ENCODE data around the gene HDAC4.
A peak's percentile ranks its signal among the peaks of the same experiment; 100 is the strongest.

Gene HDAC4

DNA sequence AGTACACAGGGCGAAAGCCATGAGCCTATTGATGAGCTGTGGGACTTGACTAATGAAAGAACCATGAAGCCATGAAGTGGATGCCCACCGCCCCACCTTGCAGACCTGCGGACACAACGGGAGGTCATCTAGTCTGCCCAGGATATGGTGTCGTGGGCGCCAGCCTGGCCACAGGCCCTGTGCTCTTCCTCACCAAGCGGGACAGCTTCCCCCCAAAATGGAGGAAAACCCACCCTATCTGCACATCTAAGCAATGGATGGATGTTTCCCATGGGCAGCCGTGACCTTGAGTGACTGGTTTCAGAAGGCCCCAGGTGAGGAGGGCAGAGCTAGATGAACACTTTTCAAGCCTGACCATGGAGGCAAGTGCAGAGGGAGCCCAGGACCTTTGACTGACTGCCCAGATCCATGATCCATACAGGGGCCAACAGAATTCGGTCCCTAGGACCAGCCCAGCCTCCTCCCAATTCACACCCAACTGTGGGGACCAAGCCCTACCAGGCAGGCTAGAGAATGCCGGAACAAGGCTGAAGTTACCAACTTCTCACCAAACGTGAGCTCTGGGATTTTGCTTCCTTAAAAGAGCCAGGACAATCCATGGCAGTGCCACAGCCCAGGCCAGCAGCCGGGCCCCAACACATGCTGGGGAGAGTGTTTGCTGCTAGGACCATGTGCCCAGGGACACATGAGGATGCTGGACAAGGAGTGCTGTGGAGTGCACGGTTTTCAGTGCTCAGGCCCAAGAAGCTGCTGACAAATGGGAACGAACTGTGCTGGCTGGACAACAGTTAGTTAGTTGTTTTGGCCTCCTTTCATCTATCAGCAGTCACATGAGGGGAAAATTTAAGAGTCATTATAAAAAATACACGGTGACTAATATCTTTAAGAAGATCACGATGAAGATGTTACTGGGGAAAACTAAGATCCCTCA is 249.4 kb downstream of the HDAC4 start:
- DNase-seq (ENCODE audit: low read depth) = peak; percentile 77
- no peak for TF ChIP-seq CTCF (conservative IDR thresholded peaks at IDR 0.05; ENCODE audit: control insufficient read depth, insufficient read depth, low read depth, low read length)
- H3K4me3 ChIP-seq (ENCODE audit: control insufficient read depth, low read depth, low read length) = no peak overlapping the region

DNA sequence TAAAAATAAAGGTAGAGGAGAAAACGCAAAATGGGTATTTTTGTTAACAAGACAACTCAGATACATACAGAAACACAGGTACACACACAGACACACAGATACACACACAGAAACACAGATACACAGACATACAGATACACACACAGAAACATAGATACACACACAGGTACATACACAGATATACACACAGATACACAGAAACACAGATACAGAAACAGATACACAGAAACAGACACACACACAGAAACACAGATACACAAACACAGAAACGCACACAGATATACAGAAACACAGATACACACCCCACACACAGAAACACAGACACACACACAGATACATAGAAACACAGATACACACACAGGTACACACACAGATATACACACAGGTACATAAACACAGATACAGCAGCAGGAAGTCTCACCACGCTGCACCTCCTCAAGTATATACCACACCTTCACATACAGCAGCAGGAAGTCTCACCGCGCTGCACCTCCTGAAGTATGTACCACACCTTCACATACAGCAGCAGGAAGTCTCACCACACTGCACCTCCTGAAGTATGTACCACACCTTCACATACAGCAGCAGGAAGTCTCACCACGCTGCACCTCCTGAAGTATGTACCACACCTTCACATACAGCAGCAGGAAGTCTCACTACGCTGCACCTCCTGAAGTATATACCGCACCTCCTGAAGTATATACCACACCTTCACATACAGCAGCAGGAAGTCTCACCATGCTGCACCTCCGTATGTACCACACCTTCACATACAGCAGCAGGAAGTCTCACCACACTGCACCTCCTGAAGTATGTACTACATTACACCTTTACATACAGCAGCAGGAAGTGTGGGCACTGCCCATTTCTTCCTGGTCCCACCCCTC is 250.5 kb downstream of the HDAC4 start:
- H3K4me3 ChIP-seq (ENCODE audit: control insufficient read depth, low read depth, low read length) = no peak overlapping the region
- no peak for TF ChIP-seq CTCF (conservative IDR thresholded peaks at IDR 0.05; ENCODE audit: control insufficient read depth, insufficient read depth, low read depth, low read length)
- no peak for DNase-seq (ENCODE audit: low read depth)

GRCh38 chr2:239149501-239149900 is 251.3 kb downstream of the HDAC4 start:
- DNase-seq (ENCODE audit: low read depth) = no peak
- no peak overlapping the region for H3K4me3 ChIP-seq (ENCODE audit: control insufficient read depth, low read depth, low read length)
- TF ChIP-seq CTCF (conservative IDR thresholded peaks at IDR 0.05; ENCODE audit: control insufficient read depth, insufficient read depth, low read depth, low read length) = no peak

DNA sequence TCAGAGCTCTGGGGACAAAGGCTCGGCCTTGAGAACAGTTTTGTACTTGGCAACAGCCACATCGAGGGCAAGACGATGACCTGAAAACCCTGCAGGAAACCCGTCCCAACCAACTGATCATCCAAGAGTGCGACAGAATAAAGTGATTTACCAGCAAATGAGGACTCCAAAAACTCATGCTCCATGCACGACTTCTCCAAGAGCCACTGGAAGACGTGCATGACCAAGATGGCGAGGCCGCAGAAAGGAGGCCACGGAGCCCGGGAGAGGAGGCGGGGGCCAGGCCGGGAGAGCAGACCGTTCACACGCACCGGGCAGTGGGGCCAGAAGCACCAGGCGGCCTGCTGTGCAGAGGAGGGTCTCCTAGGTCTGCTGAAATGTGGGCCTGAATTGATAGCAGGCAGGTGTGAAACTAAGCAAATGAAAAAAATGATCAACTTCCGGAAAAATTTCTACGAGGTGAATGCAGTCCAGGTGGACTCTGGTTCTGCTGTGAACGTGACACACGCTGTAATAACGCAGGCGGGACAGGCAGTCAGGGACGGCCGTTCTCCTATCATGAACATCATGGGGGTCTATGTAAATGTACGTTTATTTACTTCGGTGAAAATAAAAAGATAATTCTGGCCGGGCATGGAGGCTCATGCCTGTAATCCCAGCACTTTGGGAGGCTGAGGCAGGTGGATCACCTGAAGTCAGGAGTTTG is 252.2 kb downstream of the HDAC4 start:
- no peak for TF ChIP-seq CTCF (conservative IDR thresholded peaks at IDR 0.05; ENCODE audit: control insufficient read depth, insufficient read depth, low read depth, low read length)
- DNase-seq (ENCODE audit: low read depth) = no peak

GRCh38 chr2:239147376-239147775 is 253.4 kb downstream of the HDAC4 start:
- no peak overlapping the region for H3K4me3 ChIP-seq (ENCODE audit: control insufficient read depth, low read depth, low read length)
- no peak for TF ChIP-seq CTCF (conservative IDR thresholded peaks at IDR 0.05; ENCODE audit: control insufficient read depth, insufficient read depth, low read depth, low read length)
- DNase-seq (ENCODE audit: low read depth) = no peak

More for the DNA sequence above, 252.2 kb downstream of the HDAC4 start:
- no peak overlapping the region for H3K4me3 ChIP-seq (ENCODE audit: control insufficient read depth, low read depth, low read length)

GRCh38 chr2:239146741-239147181 is 254.1 kb downstream of the HDAC4 start:
- no peak for DNase-seq (ENCODE audit: low read depth)
- no peak for TF ChIP-seq CTCF (conservative IDR thresholded peaks at IDR 0.05; ENCODE audit: control insufficient read depth, insufficient read depth, low read depth, low read length)
- no peak overlapping the region for H3K4me3 ChIP-seq (ENCODE audit: control insufficient read depth, low read depth, low read length)

Data from fibroblast of mammary gland (primary cell).